ENCODE data around the gene XPO6. TPM values are rescaled to one million over a fixed set of nuclear protein-coding genes. Genes with fewer than 3 reads are reported as not detected.
A peak's percentile ranks its signal among the peaks of the same experiment; 100 is the strongest.

XPO6 gene
- total RNA-seq, 1 donor from 2014 or later, result 236 TPM

DNA sequence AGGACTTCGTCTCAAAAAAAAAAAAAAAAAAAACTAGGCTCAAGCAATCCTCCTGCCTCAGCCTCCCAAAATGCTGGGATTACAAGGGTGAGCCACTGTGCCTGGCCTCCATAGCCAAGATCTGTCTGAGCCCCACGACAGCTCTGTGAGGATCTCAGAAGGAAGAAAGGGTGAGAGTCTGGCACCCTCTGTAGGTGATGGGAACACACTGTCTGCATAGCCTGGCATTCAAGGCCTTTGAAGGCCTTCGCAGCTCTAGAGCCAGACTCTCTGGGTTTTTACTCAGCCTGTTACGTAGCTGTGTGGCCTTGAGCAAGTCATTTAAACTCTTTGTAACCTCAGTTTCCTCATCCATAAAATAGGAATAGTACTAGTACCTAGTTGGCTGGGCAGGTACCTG is 6.3 kb upstream of the XPO6 start:
- Mint-ChIP-seq H3K4me1 (peaks cover 2% of the 10 kb centered on the region), H3K4me3 (no peak overlapping the region), H3K27ac (no peak overlapping the region), H3K36me3 (ENCODE audit: low read depth) (no peaks in the 10 kb centered on the region), H3K27me3 (no peaks in the 10 kb centered on the region), H3K9me3 (no peaks in the 10 kb centered on the region)
- ATAC-seq (ENCODE audit: low read depth), result peak; percentile 99
- DNase-seq, result no peak
- ChIA-PET CTCF (interaction anchor here (0.7 to 4.3 kb wide), 14 partner anchors 25 to 578 kb away, joined by 3 to 45 read pairs (median 6); no protein-coding TSS in a partner anchor), POLR2A (interaction anchor here (0.6 to 1.1 kb wide), 4 partner anchors 57 to 245 kb away, joined by 3 to 6 read pairs (median 4); no protein-coding TSS in a partner anchor)
- TF ChIP-seq, protein P1, sequence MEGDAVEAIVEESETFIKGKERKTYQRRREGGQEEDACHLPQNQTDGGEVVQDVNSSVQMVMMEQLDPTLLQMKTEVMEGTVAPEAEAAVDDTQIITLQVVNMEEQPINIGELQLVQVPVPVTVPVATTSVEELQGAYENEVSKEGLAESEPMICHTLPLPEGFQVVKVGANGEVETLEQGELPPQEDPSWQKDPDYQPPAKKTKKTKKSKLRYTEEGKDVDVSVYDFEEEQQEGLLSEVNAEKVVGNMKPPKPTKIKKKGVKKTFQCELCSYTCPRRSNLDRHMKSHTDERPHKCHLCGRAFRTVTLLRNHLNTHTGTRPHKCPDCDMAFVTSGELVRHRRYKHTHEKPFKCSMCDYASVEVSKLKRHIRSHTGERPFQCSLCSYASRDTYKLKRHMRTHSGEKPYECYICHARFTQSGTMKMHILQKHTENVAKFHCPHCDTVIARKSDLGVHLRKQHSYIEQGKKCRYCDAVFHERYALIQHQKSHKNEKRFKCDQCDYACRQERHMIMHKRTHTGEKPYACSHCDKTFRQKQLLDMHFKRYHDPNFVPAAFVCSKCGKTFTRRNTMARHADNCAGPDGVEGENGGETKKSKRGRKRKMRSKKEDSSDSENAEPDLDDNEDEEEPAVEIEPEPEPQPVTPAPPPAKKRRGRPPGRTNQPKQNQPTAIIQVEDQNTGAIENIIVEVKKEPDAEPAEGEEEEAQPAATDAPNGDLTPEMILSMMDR (IDR thresholded peaks at IDR 0.05), result no peak
- intact Hi-C loops (cut with micrococcal nuclease), result loop anchor here (1.0 kb wide), 3 partner anchors 77 to 148 kb away; no protein-coding TSS in a partner anchor

DNA sequence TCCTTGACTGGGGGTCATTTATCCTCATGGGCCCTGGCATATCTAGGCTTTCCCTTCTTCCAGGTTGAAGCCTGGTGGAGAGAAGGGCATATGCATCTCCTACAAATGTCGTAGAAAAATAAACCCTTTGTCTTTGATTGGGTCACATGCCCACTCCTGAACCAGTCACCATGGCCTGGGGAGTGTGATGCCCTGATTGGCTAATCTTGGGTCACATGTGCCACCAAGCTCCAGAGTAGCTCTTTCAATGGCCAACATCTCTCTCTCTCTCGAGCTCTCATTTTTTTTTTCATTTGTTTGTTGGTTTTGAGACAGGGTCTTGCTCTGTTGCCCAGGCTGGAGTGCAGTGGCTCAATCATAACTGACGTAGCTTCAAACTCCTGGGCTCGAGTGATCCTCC is 5.6 kb upstream of the XPO6 start:
- H3K27me3 Mint-ChIP-seq, result no peaks in the 10 kb centered on the region
- H3K4me1 Mint-ChIP-seq, result peaks cover 2% of the 10 kb centered on the region
- no peak overlapping the region for H3K4me3 Mint-ChIP-seq
- ChIA-PET CTCF (interaction anchor here (0.6 to 4.3 kb wide), 10 partner anchors 13 to 577 kb away, joined by 4 to 45 read pairs (median 7); no protein-coding TSS in a partner anchor), POLR2A (interaction anchor here (1.1 kb wide), 1 partner anchor 77 kb away, joined by 3 read pairs; no protein-coding TSS in a partner anchor)
- no peaks in the 10 kb centered on the region for H3K9me3 Mint-ChIP-seq
- H3K36me3 Mint-ChIP-seq (ENCODE audit: low read depth), result no peaks in the 10 kb centered on the region
- ATAC-seq (ENCODE audit: low read depth) (no peak), DNase-seq (no peak)
- TF ChIP-seq, protein P1 (IDR thresholded peaks at IDR 0.05), result no peak
- intact Hi-C loops (cut with micrococcal nuclease), result no loop called here
- H3K27ac Mint-ChIP-seq, result no peak overlapping the region

DNA sequence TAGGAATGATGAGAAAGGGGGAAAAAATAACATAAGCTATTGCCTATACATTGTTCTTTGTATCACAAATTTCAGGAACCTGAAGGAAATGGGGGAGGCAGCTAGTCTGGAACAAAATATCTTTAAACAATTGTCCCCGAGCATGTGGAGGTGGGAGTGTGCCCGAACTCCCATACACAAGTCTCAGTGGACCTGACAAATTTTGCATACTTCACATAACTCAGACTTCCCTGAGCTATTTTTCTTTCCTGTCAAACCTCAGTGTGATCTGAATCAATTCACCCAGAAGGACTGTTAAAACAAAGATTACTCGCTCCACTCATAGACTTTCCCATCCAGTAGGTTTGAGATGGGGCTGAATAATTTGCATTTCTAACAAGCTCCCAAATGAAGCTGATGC is 1.6 kb upstream of the XPO6 start:
- ChIA-PET CTCF (interaction anchor here (1.0 kb wide), 1 partner anchor 73 kb away, joined by 3 read pairs; no protein-coding TSS in a partner anchor), POLR2A (interaction anchor here (6.2 kb wide), 1 partner anchor 26 kb away, joined by 68 read pairs; no protein-coding TSS in a partner anchor)
- Mint-ChIP-seq H3K4me1 (peaks cover 29% of the 10 kb centered on the region), H3K9me3 (no peaks in the 10 kb centered on the region), H3K36me3 (ENCODE audit: low read depth) (peaks cover 7% of the 10 kb centered on the region), H3K27me3 (no peaks in the 10 kb centered on the region), H3K27ac (no peak overlapping the region), H3K4me3 (no peak overlapping the region)
- DNase-seq (no peak), ATAC-seq (ENCODE audit: low read depth) (no peak)
- TF ChIP-seq, protein P1 (IDR thresholded peaks at IDR 0.05), result no peak
- intact Hi-C loops (cut with micrococcal nuclease), result loop anchor here (5.0 kb wide), 1 partner anchor 46 kb away; no protein-coding TSS in a partner anchor

DNA sequence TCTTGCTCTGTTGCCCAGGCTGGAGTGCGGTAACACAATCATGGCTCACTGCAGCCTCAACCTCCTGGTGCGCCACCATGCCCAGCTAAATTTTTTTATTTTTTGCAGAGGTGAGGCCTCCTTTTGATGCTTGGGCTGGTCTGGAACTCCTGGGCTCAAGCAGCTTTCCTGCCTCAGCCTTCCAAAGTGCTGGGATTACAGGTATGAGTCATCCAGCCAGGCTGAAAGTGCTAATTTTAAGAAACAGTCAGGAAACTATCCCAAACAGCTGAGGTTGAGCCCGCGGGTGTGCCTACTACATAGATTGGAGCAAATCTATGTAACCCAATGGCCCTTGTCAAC is 738 bp upstream of the XPO6 start:
- no peaks in the 10 kb centered on the region for H3K27me3 Mint-ChIP-seq
- peak overlapping the region; percentile 79 for H3K27ac Mint-ChIP-seq
- peak overlapping the region; percentile 88 for H3K4me3 Mint-ChIP-seq
- ChIA-PET CTCF (interaction anchor here (0.6 kb wide), 1 partner anchor 54 kb away, joined by 3 read pairs; no protein-coding TSS in a partner anchor), POLR2A (interaction anchor here (0.5 to 6.2 kb wide), 7 partner anchors 19 to 73 kb away, joined by 3 to 70 read pairs (median 19); no protein-coding TSS in a partner anchor)
- no peak for ATAC-seq (ENCODE audit: low read depth)
- peaks cover 36% of the 10 kb centered on the region for H3K4me1 Mint-ChIP-seq
- no peak for DNase-seq
- intact Hi-C loops (cut with micrococcal nuclease), result loop anchor here (1.0 to 5.0 kb wide), 4 partner anchors 19 to 71 kb away; no protein-coding TSS in a partner anchor
- H3K36me3 Mint-ChIP-seq (ENCODE audit: low read depth), result peaks cover 14% of the 10 kb centered on the region
- H3K9me3 Mint-ChIP-seq, result no peaks in the 10 kb centered on the region
- TF ChIP-seq, protein P1 (IDR thresholded peaks at IDR 0.05), result no peak

DNA sequence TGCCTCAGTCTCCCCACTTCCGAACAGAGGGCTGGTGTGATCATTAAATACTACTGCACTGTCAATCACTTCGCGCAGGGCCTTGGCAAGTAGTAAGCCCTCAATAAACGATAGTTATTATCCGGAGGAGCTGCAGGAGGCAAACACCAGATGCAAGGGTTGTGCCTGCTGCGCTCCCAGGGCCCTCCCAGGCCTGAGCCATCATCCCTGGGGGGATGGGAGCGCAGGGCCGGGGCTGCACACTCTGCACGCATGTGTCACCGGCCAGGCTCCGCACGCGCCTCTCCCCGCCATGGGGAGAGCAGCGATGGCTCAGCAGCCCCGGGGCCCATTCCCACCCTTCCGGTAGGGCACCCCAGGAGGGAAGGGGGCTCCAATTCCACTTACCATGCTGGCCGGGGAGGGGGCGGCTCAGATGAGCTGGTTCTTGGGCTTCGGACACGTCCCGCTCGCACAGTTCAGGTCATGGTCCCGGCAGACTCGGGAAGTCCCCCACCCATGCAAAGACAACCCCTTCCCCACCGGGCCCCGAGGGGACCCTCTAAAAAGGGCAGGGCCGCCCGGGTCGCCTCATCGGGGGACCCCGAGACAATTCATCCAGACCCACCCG is 681 bp downstream of the XPO6 start:
- POLR2A ChIA-PET, result interaction anchor here (0.5 to 6.2 kb wide), 11 partner anchors 9 to 763 kb away, joined by 3 to 70 read pairs (median 6); no protein-coding TSS in a partner anchor

More for the DNA sequence above, 681 bp downstream of the XPO6 start:
- H3K36me3 Mint-ChIP-seq (ENCODE audit: low read depth), result peaks cover 26% of the 10 kb centered on the region
- CTCF ChIA-PET, result interaction anchor here (0.8 to 1.5 kb wide), 3 partner anchors 18 to 70 kb away, joined by 3 to 7 read pairs (median 5); no protein-coding TSS in a partner anchor
- ATAC-seq (ENCODE audit: low read depth), result peak; percentile 32
- H3K9me3 Mint-ChIP-seq, result no peaks in the 10 kb centered on the region
- TF ChIP-seq, protein P1 (IDR thresholded peaks at IDR 0.05), result no peak
- DNase-seq, result peak; percentile 48
- H3K4me1 Mint-ChIP-seq, result peaks cover 41% of the 10 kb centered on the region
- peak overlapping the region; percentile 76 for H3K27ac Mint-ChIP-seq
- peak overlapping the region; percentile 89 for H3K4me3 Mint-ChIP-seq
- intact Hi-C loops (cut with micrococcal nuclease), result loop anchor here (5.0 kb wide), 1 partner anchor 44 kb away; no protein-coding TSS in a partner anchor
- no peaks in the 10 kb centered on the region for H3K27me3 Mint-ChIP-seq

Data from activated B cell treated with CpG ODN at 0.5 μM for 24 hours (primary cell).